GM19468 (cell line): ENCODE results near the gene EPB41L2.
"Not testable (repeated sequence)": the region's sequence is repeated elsewhere in the genome, so short reads cannot be mapped to it uniquely, and the experiment has no call there.

ENCODE experiments used
- ATAC-seq: cut with Tn5 transposase; IDR thresholded peaks from one replicate; pipeline ENCODE4 v1.9.1; 2021; ENCODE audit warnings: mild to moderate bottlenecking, moderate library complexity, moderate number of reproducible peaks; ENCODE audit not compliant: unreplicated experiment; ENCODE audit errors: extremely low read depth

Gene EPB41L2

DNA sequence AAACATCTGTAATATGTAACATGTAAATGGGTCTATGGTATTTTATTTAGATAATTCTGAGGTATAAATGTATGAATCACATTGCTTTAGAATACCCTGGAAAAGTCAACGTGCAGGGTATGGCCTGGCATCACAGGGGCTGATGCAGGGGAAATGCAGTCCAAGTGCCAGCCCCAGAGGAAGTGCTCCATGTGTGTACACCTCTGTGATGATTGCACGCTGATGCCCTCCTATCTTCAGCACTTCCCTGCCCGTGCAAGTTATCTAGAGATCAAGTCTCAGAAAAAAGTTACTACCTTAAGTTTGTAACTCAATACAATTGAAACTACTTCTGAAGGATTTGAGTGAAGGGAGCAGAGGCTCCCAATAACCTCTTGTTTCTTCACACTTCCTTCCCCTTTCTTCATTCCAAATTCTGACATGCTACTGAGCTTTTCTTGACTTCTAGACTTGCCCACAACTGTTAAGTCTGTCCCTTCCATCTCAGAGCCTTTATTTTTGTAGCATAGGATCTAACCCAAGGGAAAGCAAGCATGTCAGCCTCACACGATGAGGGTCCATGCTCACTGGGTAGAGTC lies 233.6 kb downstream of the EPB41L2 start:
- no peak for ATAC-seq

GRCh38 chr6:130827247-130828149 lies 235.5 kb downstream of the EPB41L2 start, which contains the start of gene SMLR1:
Gene SMLR1 (plus strand): TSS chr6:130827406. CDS start chr6:130827414, 8 bp downstream.
- no peak for ATAC-seq

DNA sequence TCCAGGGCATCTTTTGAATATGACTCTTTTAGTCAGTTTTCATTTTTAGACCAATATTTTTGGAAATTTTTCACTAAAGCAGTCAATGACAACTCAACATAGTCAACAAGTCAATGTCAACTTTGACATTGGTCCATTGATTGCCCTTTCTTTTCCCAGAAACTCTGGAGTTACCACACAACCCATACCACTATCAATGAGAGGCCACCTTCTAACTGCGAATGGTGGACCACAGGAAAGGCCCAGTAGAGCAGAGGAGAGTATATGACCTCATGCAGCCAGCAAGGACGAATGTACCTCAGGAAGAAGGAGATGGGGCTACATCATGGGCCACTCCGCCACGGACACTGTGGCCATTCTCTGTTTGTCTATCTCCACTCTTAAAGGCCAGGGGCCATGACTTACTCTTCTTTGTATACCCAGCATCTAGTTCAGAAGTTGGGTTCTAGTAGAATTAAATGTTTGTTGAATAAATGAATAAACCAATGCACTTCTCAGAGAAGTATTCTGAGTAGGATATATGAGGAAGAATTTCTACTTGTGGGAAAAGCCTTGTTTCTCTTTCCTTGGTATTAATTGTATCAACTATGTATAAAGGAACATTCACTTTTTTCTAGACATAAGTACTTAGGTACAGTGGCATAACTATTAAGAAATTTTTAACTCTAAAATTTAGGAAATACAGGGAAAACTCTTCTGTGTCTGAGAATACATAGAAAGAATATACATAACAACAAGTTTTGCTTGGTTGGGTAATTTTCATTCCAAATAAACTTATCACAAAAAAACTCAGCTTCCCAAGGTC lies 236.4 kb downstream of the EPB41L2 start:
- no peak for ATAC-seq

- no peak for ATAC-seq
Measured at GRCh38 chr6:130825772-130826441, 237.1 kb downstream of the EPB41L2 start.

DNA sequence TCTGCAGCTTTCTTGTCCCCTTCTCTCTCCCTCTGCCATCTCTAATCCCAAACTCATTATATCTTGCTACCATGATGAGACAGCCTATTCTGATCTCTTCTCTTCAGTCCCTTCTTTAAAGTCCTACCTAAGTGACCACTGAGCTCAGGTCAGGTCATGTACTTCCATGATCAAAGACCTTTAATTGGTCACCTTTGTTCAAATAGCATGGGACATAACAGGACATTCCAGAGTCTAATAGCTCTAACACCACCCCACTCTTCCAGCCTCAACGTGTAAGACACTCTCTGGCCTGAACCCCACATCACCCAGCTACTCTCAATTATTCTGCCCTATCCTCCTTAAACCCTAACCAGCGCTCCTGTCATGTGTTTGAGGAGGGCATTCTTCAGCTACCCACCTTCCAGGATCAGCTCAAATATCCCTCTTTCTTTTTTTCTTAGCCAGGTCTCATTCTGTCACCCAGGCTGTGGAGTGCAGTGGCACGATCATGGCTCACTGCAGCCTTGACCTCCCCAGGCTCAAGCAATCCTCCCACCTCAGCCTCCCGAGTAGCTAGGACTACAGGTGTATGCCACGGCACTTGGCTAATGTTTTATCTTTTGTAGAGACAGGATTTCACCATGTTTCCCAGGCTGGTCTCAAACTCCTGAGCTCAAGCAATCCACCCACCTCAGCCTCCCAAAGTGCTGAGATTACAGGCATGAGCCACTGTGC lies 237.9 kb downstream of the EPB41L2 start:
- no peak for ATAC-seq

GRCh38 chr6:130822736-130823135 lies 240.3 kb downstream of the EPB41L2 start:
- ATAC-seq = no peak

GRCh38 chr6:130815200-130816071 lies 247.6 kb downstream of the EPB41L2 start:
- no peak for ATAC-seq

DNA sequence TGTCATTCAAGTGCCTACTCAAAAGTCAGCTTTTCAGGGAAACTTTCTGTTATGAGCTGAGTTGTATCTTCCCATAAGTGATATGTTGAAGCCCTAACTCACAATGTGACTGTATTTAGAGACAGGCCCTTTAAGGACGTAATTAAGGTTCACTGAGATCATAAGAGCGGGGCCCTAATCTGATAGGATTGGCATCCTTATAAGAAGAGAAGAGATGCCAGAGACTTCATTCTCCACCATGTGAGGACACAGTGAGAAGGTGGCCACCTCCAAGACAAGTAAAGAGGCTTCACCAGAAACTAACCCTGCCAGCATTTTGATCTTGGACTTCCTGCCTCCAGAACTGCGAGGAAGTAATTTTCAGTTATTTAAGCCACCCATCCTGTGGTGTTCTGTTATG lies 248.5 kb downstream of the EPB41L2 start:
- ATAC-seq = no peak

- no peak for ATAC-seq
Measured at GRCh38 chr6:130811932-130812331, 251.1 kb downstream of the EPB41L2 start.

DNA sequence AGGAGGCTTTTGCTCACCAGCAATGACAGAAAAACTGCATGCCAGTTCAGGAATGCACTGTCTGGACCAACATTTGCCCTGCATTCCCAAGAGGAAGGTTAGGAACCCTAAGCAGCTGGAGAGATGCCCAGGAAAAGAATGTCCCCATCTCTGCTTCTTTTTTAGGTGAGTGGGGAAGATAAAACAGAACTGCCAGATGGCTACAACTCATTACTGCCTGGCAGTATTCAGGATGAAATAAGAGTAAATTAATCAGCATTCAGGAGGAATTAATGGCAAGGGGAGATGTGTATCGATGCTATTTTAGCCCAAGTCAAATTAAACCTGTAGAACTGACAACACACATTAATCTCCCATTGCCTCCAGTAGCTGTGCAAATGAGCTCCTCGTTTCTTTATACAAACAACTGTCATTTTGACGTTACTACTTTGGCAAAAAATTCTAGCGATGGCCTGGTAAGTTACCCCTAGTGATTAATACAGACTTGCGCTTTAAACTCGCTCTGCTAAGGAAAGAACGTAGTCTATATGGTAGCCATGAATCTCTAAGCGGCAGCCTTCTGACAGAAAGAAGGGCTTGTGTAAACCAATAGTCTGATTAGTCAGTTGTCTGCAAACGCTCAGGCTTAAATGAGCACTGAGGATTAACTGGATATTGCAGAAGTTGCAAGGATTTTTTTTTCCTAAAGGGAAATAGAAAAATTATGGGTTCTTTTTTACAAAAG lies 252.6 kb downstream of the EPB41L2 start:
- no peak for ATAC-seq

DNA sequence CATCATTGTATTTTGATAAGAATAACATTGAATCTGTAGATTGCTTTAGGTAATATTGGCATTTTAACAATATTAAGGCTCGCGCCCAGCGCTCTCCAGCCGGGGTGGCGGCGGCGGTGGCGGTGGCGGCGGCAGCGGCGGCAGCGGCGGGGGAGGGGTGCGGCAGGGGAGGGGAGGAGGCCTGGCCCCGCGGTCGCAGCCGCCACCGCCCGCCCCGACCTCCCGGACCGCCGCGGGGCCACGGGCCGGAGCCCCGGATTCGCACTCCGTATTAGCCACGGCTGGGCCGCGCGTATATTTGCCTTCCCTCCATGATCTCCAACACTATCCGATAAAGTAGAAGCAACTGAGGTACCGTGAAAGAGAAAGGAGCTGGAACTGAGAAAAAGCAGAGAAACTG lies 261.7 kb downstream of the EPB41L2 start:
- not testable (repeated sequence) for ATAC-seq

DNA sequence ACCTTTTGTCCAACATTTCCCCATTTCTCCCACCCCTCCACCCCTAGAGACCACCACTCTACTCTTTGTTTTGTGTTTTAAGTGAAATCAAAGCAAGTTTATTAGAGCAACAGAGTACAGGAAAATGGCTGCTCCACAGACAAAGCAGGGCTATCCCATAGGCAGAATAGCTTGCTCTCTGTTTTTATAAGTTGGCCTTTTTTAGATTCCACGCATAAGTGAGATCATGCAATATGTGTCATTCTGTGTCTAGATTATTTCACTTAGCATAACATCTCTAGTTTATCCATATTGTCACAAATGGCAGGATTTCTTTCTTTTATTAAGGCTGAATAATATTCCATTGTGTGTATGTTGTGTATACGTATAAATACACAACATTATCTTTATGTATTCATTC lies 266.0 kb downstream of the EPB41L2 start:
- ATAC-seq = no peak

GRCh38 chr6:130796313-130796905 lies 266.6 kb downstream of the EPB41L2 start:
- ATAC-seq = no peak

GRCh38 chr6:130794738-130795137 lies 268.3 kb downstream of the EPB41L2 start:
- no peak for ATAC-seq

DNA sequence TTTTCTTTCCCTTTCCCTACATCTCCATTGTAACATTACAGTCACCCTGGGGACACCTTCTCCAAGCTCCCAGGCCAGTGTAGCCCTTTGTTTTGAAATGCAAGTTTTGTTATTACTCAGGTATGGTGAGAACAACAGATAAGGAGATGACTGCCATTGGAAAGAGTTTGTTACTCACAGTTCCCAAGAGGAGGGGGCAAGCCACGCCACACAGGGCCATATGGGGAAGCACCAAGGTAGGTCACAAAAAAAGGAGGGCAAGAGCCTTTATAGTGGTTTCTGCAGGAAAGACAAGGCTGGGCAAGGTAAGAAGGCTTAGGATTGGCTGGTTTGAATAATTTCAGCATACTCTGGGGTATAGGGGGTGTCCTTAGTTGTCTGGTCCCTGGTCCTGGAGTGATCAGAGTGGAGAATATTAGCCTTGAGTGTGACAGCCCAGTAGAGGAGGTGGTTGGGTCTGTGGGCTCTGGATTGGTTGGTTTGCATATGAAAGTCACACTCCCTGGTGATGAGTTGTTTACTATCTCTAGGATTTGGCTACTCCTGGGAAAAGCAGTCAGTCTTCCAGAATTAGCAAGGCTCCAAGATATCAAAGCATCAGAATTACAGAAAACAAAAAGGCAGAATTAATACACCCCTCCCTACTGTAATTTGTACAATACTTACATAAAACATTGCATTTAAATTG lies 268.9 kb downstream of the EPB41L2 start:
- no peak for ATAC-seq
